ENCODE data around the gene FNTB. TPM values are rescaled to one million over a fixed set of nuclear protein-coding genes. Genes with fewer than 3 reads are reported as not detected.

The FNTB gene
- total and polyA plus RNA-seq, 2 experiments from 2014 or later: 8.6 to 12.5 TPM

GRCh38 chr14:65109357-65109756 lies 122.7 kb downstream of the FNTB start:
- no peak overlapping the region for H3K27ac ChIP-seq (ENCODE audit: low read depth)
- no peak overlapping the region; the same call in 1 of the 2 replicates for H3K27ac Mint-ChIP-seq

More at GRCh38 chr14:65109357-65109756, 122.7 kb downstream of the FNTB start:
- H3K36me3 Mint-ChIP-seq (ENCODE audit: low read depth): no peaks in the 10 kb centered on the region
- no peaks in the 10 kb centered on the region for H3K79me2 ChIP-seq (replicated peaks; ENCODE audit: insufficient read depth)
- TF ChIP-seq CREB1 (CRISPR knock-in tag; IDR thresholded peaks at IDR 0.05; ENCODE audit: low read depth) (no peak), EZH2phosphoT487 (IDR thresholded peaks at IDR 0.05; ENCODE audit: unreplicated experiment) (no peak), NANOG (IDR thresholded peaks at IDR 0.05; ENCODE audit: borderline replicate concordance) (no peak), EZH2 (IDR thresholded peaks at IDR 0.05; ENCODE audit: low read depth, unreplicated experiment) (no peak), REST (IDR thresholded peaks at IDR 0.05; ENCODE audit: unreplicated experiment) (no peak), ZNF331 (CRISPR knock-in tag; IDR thresholded peaks at IDR 0.05; ENCODE audit: low read depth) (no peak), ETS1 (IDR thresholded peaks at IDR 0.05) (no peak), CTCF (conservative IDR thresholded peaks at IDR 0.05; ENCODE audit: low read depth in 2 of 2) (no peak), ZNF114 (CRISPR knock-in tag; IDR thresholded peaks at IDR 0.05) (no peak), POLR2AphosphoS5 (IDR thresholded peaks at IDR 0.05; ENCODE audit: low read depth) (no peak), JUNB (IDR thresholded peaks at IDR 0.05; ENCODE audit: unreplicated experiment) (no peak), STAT1 (IDR thresholded peaks at IDR 0.05; ENCODE audit: unreplicated experiment) (no peak), ZNF462 (CRISPR knock-in tag; IDR thresholded peaks at IDR 0.05) (no peak)
- H2AFZ ChIP-seq: peak overlapping the region; percentile 52; the same call in 1 of the 2 replicates
- H3K4me3 ChIP-seq: no peak overlapping the region
- H3K4me1 Mint-ChIP-seq: peaks cover 8% of the 10 kb centered on the region
- H3K4me1 ChIP-seq (ENCODE audit: insufficient read depth): no peaks in the 10 kb centered on the region
- peaks cover 2% of the 10 kb centered on the region; the same call in 1 of the 2 replicates for H3K27me3 ChIP-seq (ENCODE audit: insufficient read depth)
- no peaks in the 10 kb centered on the region for H3F3A ChIP-seq (replicated peaks; ENCODE audit: low read depth)
- peaks cover 5% of the 10 kb centered on the region for H3K27me3 Mint-ChIP-seq (ENCODE audit: insufficient read depth, low read depth, poor library complexity)
- DNase-seq (ENCODE audit: low spot score) (no peak), ATAC-seq (no peak)
- H3K36me3 ChIP-seq (ENCODE audit: insufficient read depth): no peaks in the 10 kb centered on the region
- H3K9me2 ChIP-seq (ENCODE audit: insufficient read depth): no peaks in the 10 kb centered on the region
- no peaks in the 10 kb centered on the region for H3K9me3 Mint-ChIP-seq
- no peak overlapping the region for H3K4me3 Mint-ChIP-seq
- H4K20me1 ChIP-seq (replicated peaks; ENCODE audit: insufficient read depth): no peaks in the 10 kb centered on the region; the same call in 1 of the 2 replicates
- no peak overlapping the region for H3K4me2 ChIP-seq

All from GM23338 (cell line).